Effector memory CD4-positive, alpha-beta T cell (primary cell): ENCODE results near the gene NADK2.
A peak's percentile ranks its signal among the peaks of the same experiment; 100 is the strongest.
"Not testable (repeated sequence)": the region's sequence is repeated elsewhere in the genome, so short reads cannot be mapped to it uniquely, and the experiment has no call there.

Experiments used
- DNase-seq, 3 donors: peaks; one replicate each; pipeline ENCODE4 v3.0.0-alpha.2; 2020
- H3K27ac ChIP-seq: 2 replicates; pipeline ENCODE4 v1.7.0; 2013; ENCODE audit warnings: mild to moderate bottlenecking, low read length, moderate library complexity; ENCODE audit not compliant: insufficient read depth, poor library complexity, severe bottlenecking
- H3K27me3 ChIP-seq: replicated peaks from 2 replicates; pipeline ENCODE4 v1.7.0; 2013; ENCODE audit warnings: mild to moderate bottlenecking, low read length; ENCODE audit not compliant: insufficient read depth, control insufficient read depth, poor library complexity, severe bottlenecking
- H3K36me3 ChIP-seq: 2 replicates; pipeline ENCODE4 v1.7.0; 2013; ENCODE audit warnings: mild to moderate bottlenecking, low read length, moderate library complexity; ENCODE audit not compliant: control insufficient read depth, insufficient read depth
- H3K4me1 ChIP-seq: 2 replicates; pipeline ENCODE4 v1.7.0; 2013; ENCODE audit warnings: low read length, mild to moderate bottlenecking; ENCODE audit not compliant: control insufficient read depth, insufficient read depth, poor library complexity, severe bottlenecking
- H3K4me3 ChIP-seq: 2 replicates; pipeline ENCODE4 v1.7.0; 2013; ENCODE audit warnings: low read length, low read depth, mild to moderate bottlenecking; ENCODE audit not compliant: insufficient read depth, poor library complexity, severe bottlenecking
- H3K9me3 ChIP-seq: 2 replicates; pipeline ENCODE4 v1.7.0; 2013; ENCODE audit warnings: mild to moderate bottlenecking, low read length, moderate library complexity; ENCODE audit not compliant: control insufficient read depth
- total RNA-seq, 3 donors: gene quantifications; one replicate each; lab custom pipeline; 2026; lab: John Stamatoyannopoulos, UW

NADK2 gene
- 15.1 to 22.8 (median 17.8) reads per million in 3 donors for total RNA-seq

- Histone ChIP-seq H3K27ac (peak within 1 kb of the TSS; percentile 89), H3K4me1 (peaks cover 17% of the 10 kb centered on the region), H3K36me3 (no peaks in the 10 kb centered on the region), H3K4me3 (peak within 1 kb of the TSS; percentile 74), H3K9me3 (no peaks in the 10 kb centered on the region), H3K27me3 (no peaks in the 10 kb centered on the region)
- peak; percentile 89 to 93 (median 91) for DNase-seq
These were observed at the start of gene NADK2 for GRCh38 chr5:36241631-36242533. TSS of gene NADK2 (minus strand) at chr5:36241925. CDS start at chr5:36241798, 127 bp downstream.

GRCh38 chr5:36285837-36286615 is 44.3 kb upstream of the NADK2 start:
- Histone ChIP-seq H3K9me3 (no peaks in the 10 kb centered on the region), H3K4me1 (no peaks in the 10 kb centered on the region), H3K4me3 (no peak overlapping the region), H3K27me3 (no peaks in the 10 kb centered on the region), H3K36me3 (no peaks in the 10 kb centered on the region), H3K27ac (no peak overlapping the region)
- DNase-seq, result no peak

- H3K27me3 ChIP-seq, H3K36me3 ChIP-seq, H3K4me3 ChIP-seq, DNase-seq, H3K27ac ChIP-seq, H3K9me3 ChIP-seq, H3K4me1 ChIP-seq: not testable (repeated sequence)
These were observed 42.0 kb upstream of the NADK2 start for GRCh38 chr5:36283775-36284174.

GRCh38 chr5:36281626-36282025 is 39.9 kb upstream of the NADK2 start:
- H3K27ac ChIP-seq, result no peak overlapping the region
- no peak overlapping the region for H3K4me3 ChIP-seq
- H3K9me3 ChIP-seq, result no peaks in the 10 kb centered on the region
- no peaks in the 10 kb centered on the region for H3K36me3 ChIP-seq
- H3K4me1 ChIP-seq, result no peaks in the 10 kb centered on the region
- no peak for DNase-seq
- H3K27me3 ChIP-seq, result no peaks in the 10 kb centered on the region

- Histone ChIP-seq H3K9me3 (no peaks in the 10 kb centered on the region), H3K27me3 (no peaks in the 10 kb centered on the region), H3K4me1 (no peaks in the 10 kb centered on the region), H3K4me3 (no peak overlapping the region), H3K27ac (no peak overlapping the region), H3K36me3 (no peaks in the 10 kb centered on the region)
- no peak for DNase-seq
These were observed 37.5 kb upstream of the NADK2 start for GRCh38 chr5:36279054-36279698.

- DNase-seq, result no peak
- no peaks in the 10 kb centered on the region for H3K4me1 ChIP-seq
- H3K4me3 ChIP-seq, result no peak overlapping the region
- no peak overlapping the region for H3K27ac ChIP-seq
- H3K36me3 ChIP-seq, result no peaks in the 10 kb centered on the region
- H3K27me3 ChIP-seq, result no peaks in the 10 kb centered on the region
- H3K9me3 ChIP-seq, result no peaks in the 10 kb centered on the region
These were observed 35.9 kb upstream of the NADK2 start for GRCh38 chr5:36277521-36278176.

- no peaks in the 10 kb centered on the region for H3K9me3 ChIP-seq
- no peak overlapping the region for H3K4me3 ChIP-seq
- no peak overlapping the region for H3K27ac ChIP-seq
- H3K36me3 ChIP-seq, result no peaks in the 10 kb centered on the region
- no peak for DNase-seq
- H3K27me3 ChIP-seq, result no peaks in the 10 kb centered on the region
- H3K4me1 ChIP-seq, result no peaks in the 10 kb centered on the region
These were observed 35.1 kb upstream of the NADK2 start for GRCh38 chr5:36276864-36277263.

GRCh38 chr5:36273809-36274526 is 32.2 kb upstream of the NADK2 start:
- Histone ChIP-seq H3K9me3 (no peaks in the 10 kb centered on the region), H3K4me1 (no peaks in the 10 kb centered on the region), H3K27me3 (no peaks in the 10 kb centered on the region)

GRCh38 chr5:36272136-36272690 is 30.5 kb upstream of the NADK2 start:
- no peaks in the 10 kb centered on the region for H3K4me1 ChIP-seq
- DNase-seq, result no peak
- H3K9me3 ChIP-seq, result no peaks in the 10 kb centered on the region
- H3K4me3 ChIP-seq, result no peak overlapping the region
- H3K36me3 ChIP-seq, result no peaks in the 10 kb centered on the region
- no peaks in the 10 kb centered on the region for H3K27me3 ChIP-seq
- H3K27ac ChIP-seq, result no peak overlapping the region

More at GRCh38 chr5:36273809-36274526, 32.2 kb upstream of the NADK2 start:
- Histone ChIP-seq H3K36me3 (no peaks in the 10 kb centered on the region), H3K27ac (no peak overlapping the region), H3K4me3 (no peak overlapping the region)
- DNase-seq, result no peak
